ENCODE results near the gene NLGN3. TPM values are rescaled to one million over a fixed set of nuclear protein-coding genes. Genes with fewer than 3 reads are reported as not detected.

The NLGN3 gene
- 2.3 TPM for polyA plus RNA-seq (2013, experiment 1 of 2)
- 2.4 TPM for polyA plus RNA-seq (2013, experiment 2 of 2)

- H2AK5ac ChIP-seq (ENCODE audit: low read length): no peak within 1 kb of the TSS
- no peaks in the 10 kb centered on the region for H3K4me1 ChIP-seq (ENCODE audit: control insufficient read depth, low read depth, low read length)
- no peaks in the 10 kb centered on the region for H3K79me1 ChIP-seq (ENCODE audit: low read length)
- H3K56ac ChIP-seq (ENCODE audit: low read length): peak within 1 kb of the TSS; percentile 56
- H2BK15ac ChIP-seq (replicated peaks; ENCODE audit: low read depth): no peak within 1 kb of the TSS
- H2BK120ac ChIP-seq (ENCODE audit: low read depth, low read length): no peak within 1 kb of the TSS
- H3K23ac ChIP-seq (ENCODE audit: low read length): no peak within 1 kb of the TSS
- no peak within 1 kb of the TSS for H3K4me3 ChIP-seq (ENCODE audit: low read length)
- H3K4ac ChIP-seq (ENCODE audit: low read depth, low read length): no peak within 1 kb of the TSS
- peak within 1 kb of the TSS; percentile 29 for H3K9ac ChIP-seq (ENCODE audit: low read length)
- H3K4me2 ChIP-seq (ENCODE audit: low read length): peak within 1 kb of the TSS; percentile 70
- H3K18ac ChIP-seq (ENCODE audit: low read length): no peak within 1 kb of the TSS
- DNase-seq: peak; percentile 6
- H2BK5ac ChIP-seq (ENCODE audit: low read length): no peak within 1 kb of the TSS
- no peaks in the 10 kb centered on the region for H3K27me3 ChIP-seq (ENCODE audit: insufficient read depth, low read length, poor library complexity)
- no peak within 1 kb of the TSS for H4K5ac ChIP-seq (ENCODE audit: low read length)
- H4K8ac ChIP-seq (ENCODE audit: low read depth, low read length): no peak within 1 kb of the TSS
- no peaks in the 10 kb centered on the region for H3K36me3 ChIP-seq (ENCODE audit: control insufficient read depth, insufficient read depth, low read length)
- H3K27ac ChIP-seq (ENCODE audit: low read depth, low read length): no peak within 1 kb of the TSS
- no peaks in the 10 kb centered on the region for H3K79me2 ChIP-seq (ENCODE audit: control insufficient read depth, insufficient read depth, low read length)
- WGBS (ENCODE audit: extremely low coverage, insufficient coverage, low lambda C conversion rate): no CpG with 5 or more reads among the region's 28 CpGs
These were observed at the start of gene NLGN3 for GRCh38 chrX:71144651-71145050. Gene NLGN3, plus strand, starts transcription at chrX:71144841. Its CDS starts 2,909 bp downstream, at chrX:71147750.

GRCh38 chrX:71095033-71095432 lies 49.6 kb upstream of the NLGN3 start:
- Histone ChIP-seq H4K5ac (ENCODE audit: low read length) (no peak overlapping the region), H2AK5ac (ENCODE audit: low read length) (no peak overlapping the region), H3K18ac (ENCODE audit: low read length) (no peak overlapping the region), H3K27me3 (ENCODE audit: insufficient read depth, low read length, poor library complexity) (no peaks in the 10 kb centered on the region), H2BK120ac (ENCODE audit: low read depth, low read length) (no peak overlapping the region), H3K79me1 (ENCODE audit: low read length) (no peaks in the 10 kb centered on the region), H3K23ac (ENCODE audit: low read length) (no peak overlapping the region), H2BK15ac (replicated peaks; ENCODE audit: low read depth) (no peak overlapping the region), H4K8ac (ENCODE audit: low read depth, low read length) (no peak overlapping the region), H3K79me2 (ENCODE audit: control insufficient read depth, insufficient read depth, low read length) (no peaks in the 10 kb centered on the region), H3K9ac (ENCODE audit: low read length) (peak overlapping the region; percentile 72), H3K36me3 (ENCODE audit: control insufficient read depth, insufficient read depth, low read length) (no peaks in the 10 kb centered on the region), H3K4me1 (ENCODE audit: control insufficient read depth, low read depth, low read length) (peaks cover 2% of the 10 kb centered on the region), H3K4me2 (ENCODE audit: low read length) (peak overlapping the region; percentile 6), H3K4me3 (ENCODE audit: low read length) (peak overlapping the region; percentile 47), H3K56ac (ENCODE audit: low read length) (peak overlapping the region; percentile 77), H2BK5ac (ENCODE audit: low read length) (no peak overlapping the region), H3K27ac (ENCODE audit: low read depth, low read length) (no peak overlapping the region), H3K4ac (ENCODE audit: low read depth, low read length) (no peak overlapping the region)
- WGBS (ENCODE audit: extremely low coverage, insufficient coverage, low lambda C conversion rate): no CpG with 5 or more reads among the region's 6 CpGs
- DNase-seq: no peak

GRCh38 chrX:71095555-71095980 lies 49.1 kb upstream of the NLGN3 start, which contains the start of gene FOXO4:
Gene FOXO4, plus strand, starts transcription at chrX:71095851. Its CDS starts 678 bp downstream, at chrX:71096529.
- WGBS (ENCODE audit: extremely low coverage, insufficient coverage, low lambda C conversion rate): no CpG with 5 or more reads among the region's 29 CpGs
- Histone ChIP-seq H3K9ac (ENCODE audit: low read length) (peak within 1 kb of the TSS; percentile 72), H3K56ac (ENCODE audit: low read length) (peak within 1 kb of the TSS; percentile 79), H4K5ac (ENCODE audit: low read length) (no peak within 1 kb of the TSS), H3K27ac (ENCODE audit: low read depth, low read length) (no peak within 1 kb of the TSS), H2BK120ac (ENCODE audit: low read depth, low read length) (no peak within 1 kb of the TSS), H3K4me2 (ENCODE audit: low read length) (peak within 1 kb of the TSS; percentile 80), H3K4me3 (ENCODE audit: low read length) (peak within 1 kb of the TSS; percentile 73), H3K36me3 (ENCODE audit: control insufficient read depth, insufficient read depth, low read length) (no peaks in the 10 kb centered on the region), H2BK15ac (replicated peaks; ENCODE audit: low read depth) (no peak within 1 kb of the TSS), H3K4ac (ENCODE audit: low read depth, low read length) (peak within 1 kb of the TSS; percentile 70), H2AK5ac (ENCODE audit: low read length) (no peak within 1 kb of the TSS), H4K8ac (ENCODE audit: low read depth, low read length) (no peak within 1 kb of the TSS), H3K79me1 (ENCODE audit: low read length) (no peaks in the 10 kb centered on the region), H3K23ac (ENCODE audit: low read length) (no peak within 1 kb of the TSS), H3K79me2 (ENCODE audit: control insufficient read depth, insufficient read depth, low read length) (no peaks in the 10 kb centered on the region), H3K4me1 (ENCODE audit: control insufficient read depth, low read depth, low read length) (peaks cover 2% of the 10 kb centered on the region), H2BK5ac (ENCODE audit: low read length) (no peak within 1 kb of the TSS), H3K18ac (ENCODE audit: low read length) (peak within 1 kb of the TSS; percentile 79), H3K27me3 (ENCODE audit: insufficient read depth, low read length, poor library complexity) (no peaks in the 10 kb centered on the region)
- DNase-seq: peak; percentile 94

- Histone ChIP-seq H3K79me1 (ENCODE audit: low read length) (no peaks in the 10 kb centered on the region), H2BK5ac (ENCODE audit: low read length) (no peak overlapping the region), H3K4me1 (ENCODE audit: control insufficient read depth, low read depth, low read length) (peaks cover 2% of the 10 kb centered on the region), H2BK15ac (replicated peaks; ENCODE audit: low read depth) (no peak overlapping the region), H3K36me3 (ENCODE audit: control insufficient read depth, insufficient read depth, low read length) (no peaks in the 10 kb centered on the region), H3K79me2 (ENCODE audit: control insufficient read depth, insufficient read depth, low read length) (no peaks in the 10 kb centered on the region), H4K5ac (ENCODE audit: low read length) (no peak overlapping the region), H3K27me3 (ENCODE audit: insufficient read depth, low read length, poor library complexity) (no peaks in the 10 kb centered on the region), H3K9ac (ENCODE audit: low read length) (peak overlapping the region; percentile 67), H2AK5ac (ENCODE audit: low read length) (no peak overlapping the region), H3K4ac (ENCODE audit: low read depth, low read length) (peak overlapping the region; percentile 70), H4K8ac (ENCODE audit: low read depth, low read length) (no peak overlapping the region), H3K27ac (ENCODE audit: low read depth, low read length) (no peak overlapping the region), H2BK120ac (ENCODE audit: low read depth, low read length) (no peak overlapping the region), H3K4me3 (ENCODE audit: low read length) (peak overlapping the region; percentile 73), H3K18ac (ENCODE audit: low read length) (peak overlapping the region; percentile 79), H3K23ac (ENCODE audit: low read length) (no peak overlapping the region), H3K56ac (ENCODE audit: low read length) (peak overlapping the region; percentile 79), H3K4me2 (ENCODE audit: low read length) (peak overlapping the region; percentile 80)
- DNase-seq: peak; percentile 75
- no CpG with 5 or more reads among the region's 46 CpGs for WGBS (ENCODE audit: extremely low coverage, insufficient coverage, low lambda C conversion rate)
These were observed 48.5 kb upstream of the NLGN3 start for GRCh38 chrX:71095981-71096759.

- DNase-seq: no peak
- no peak overlapping the region for H2AK5ac ChIP-seq (ENCODE audit: low read length)
- H3K36me3 ChIP-seq (ENCODE audit: control insufficient read depth, insufficient read depth, low read length): no peaks in the 10 kb centered on the region
- WGBS (ENCODE audit: extremely low coverage, insufficient coverage, low lambda C conversion rate): no CpG with 5 or more reads among the region's 9 CpGs
- peak overlapping the region; percentile 80 for H3K4me2 ChIP-seq (ENCODE audit: low read length)
- H3K27ac ChIP-seq (ENCODE audit: low read depth, low read length): no peak overlapping the region
- peaks cover 5% of the 10 kb centered on the region for H3K4me1 ChIP-seq (ENCODE audit: control insufficient read depth, low read depth, low read length)
- no peak overlapping the region for H2BK15ac ChIP-seq (replicated peaks; ENCODE audit: low read depth)
- H3K79me1 ChIP-seq (ENCODE audit: low read length): no peaks in the 10 kb centered on the region
- H4K5ac ChIP-seq (ENCODE audit: low read length): no peak overlapping the region
- no peak overlapping the region for H2BK120ac ChIP-seq (ENCODE audit: low read depth, low read length)
- H2BK5ac ChIP-seq (ENCODE audit: low read length): no peak overlapping the region
- peak overlapping the region; percentile 73 for H3K4me3 ChIP-seq (ENCODE audit: low read length)
- H3K56ac ChIP-seq (ENCODE audit: low read length): peak overlapping the region; percentile 79
- no peak overlapping the region for H4K8ac ChIP-seq (ENCODE audit: low read depth, low read length)
- no peak overlapping the region for H3K4ac ChIP-seq (ENCODE audit: low read depth, low read length)
- H3K27me3 ChIP-seq (ENCODE audit: insufficient read depth, low read length, poor library complexity): no peaks in the 10 kb centered on the region
- H3K9ac ChIP-seq (ENCODE audit: low read length): peak overlapping the region; percentile 67
- H3K23ac ChIP-seq (ENCODE audit: low read length): no peak overlapping the region
- no peak overlapping the region for H3K18ac ChIP-seq (ENCODE audit: low read length)
- H3K79me2 ChIP-seq (ENCODE audit: control insufficient read depth, insufficient read depth, low read length): no peaks in the 10 kb centered on the region
These were observed 47.9 kb upstream of the NLGN3 start for GRCh38 chrX:71096760-71097032.
